Naive B cell (primary cell): ENCODE results near the gene CMYA5. TPM values are rescaled to one million over a fixed set of nuclear protein-coding genes. Genes with fewer than 3 reads are reported as not detected.

Experiments used
- ATAC-seq, 2 donors: fragments of 150-1000 bp; cut with Tn5 transposase; 2 replicates each; pipeline ENCODE4 v1.10.0; 2021; ENCODE audit warnings: low read depth in 2 of 2, mild to moderate bottlenecking in 2 of 2, moderate library complexity in 2 of 2
- DNase-seq: peaks from one replicate; pipeline ENCODE4 v3.0.0; 2022
- H3K27ac Mint-ChIP-seq, 6 donors: one replicate each; pipeline ENCODE4 v1.8.0; 2020 to 2022; ENCODE audit warnings: mild to moderate bottlenecking in 6 of 6, mixed read lengths in 6 of 6, moderate library complexity in 5 of 6, inconsistent platforms in 2 of 6
- H3K27me3 Mint-ChIP-seq, 3 donors: one replicate each; pipeline ENCODE4 v1.8.0; 2021 to 2022; ENCODE audit warnings: mixed read lengths in 3 of 3, mild to moderate bottlenecking in 1 of 3
- H3K36me3 Mint-ChIP-seq, 2 donors: one replicate each; pipeline ENCODE4 v1.8.0; 2020 to 2022; ENCODE audit warnings: mixed read lengths in 2 of 2, inconsistent platforms in 1 of 2, mild to moderate bottlenecking in 1 of 2
- H3K4me1 Mint-ChIP-seq, 3 donors: one replicate each; pipeline ENCODE4 v1.8.0; 2020 to 2022; ENCODE audit warnings: mixed read lengths in 3 of 3, inconsistent platforms in 1 of 3, mild to moderate bottlenecking in 1 of 3, moderate library complexity in 1 of 3
- H3K4me3 Mint-ChIP-seq, 8 donors: one replicate each; pipeline ENCODE4 v1.8.0; 2020 to 2022; ENCODE audit warnings: mild to moderate bottlenecking in 8 of 8, mixed read lengths in 8 of 8, moderate library complexity in 8 of 8, inconsistent platforms in 2 of 8
- H3K9me3 Mint-ChIP-seq, 7 donors: one replicate each; pipeline ENCODE4 v1.8.0; 2020 to 2022; ENCODE audit warnings: mixed read lengths in 7 of 7, mild to moderate bottlenecking in 5 of 7, inconsistent platforms in 2 of 7, moderate library complexity in 1 of 7
- polyA plus RNA-seq, 6 donors: library from polyadenylated mRNA; unstranded; fragments of 300-500 nt; fragmentation: Illumina TruSeq; gene quantifications; one replicate each; pipeline ENCODE4 v1.2.3, GENCODE V29; 2021; ENCODE audit warnings: low read depth in 6 of 6

CMYA5 gene
- polyA plus RNA-seq, 6 donors from 2014 or later: not detected

DNA sequence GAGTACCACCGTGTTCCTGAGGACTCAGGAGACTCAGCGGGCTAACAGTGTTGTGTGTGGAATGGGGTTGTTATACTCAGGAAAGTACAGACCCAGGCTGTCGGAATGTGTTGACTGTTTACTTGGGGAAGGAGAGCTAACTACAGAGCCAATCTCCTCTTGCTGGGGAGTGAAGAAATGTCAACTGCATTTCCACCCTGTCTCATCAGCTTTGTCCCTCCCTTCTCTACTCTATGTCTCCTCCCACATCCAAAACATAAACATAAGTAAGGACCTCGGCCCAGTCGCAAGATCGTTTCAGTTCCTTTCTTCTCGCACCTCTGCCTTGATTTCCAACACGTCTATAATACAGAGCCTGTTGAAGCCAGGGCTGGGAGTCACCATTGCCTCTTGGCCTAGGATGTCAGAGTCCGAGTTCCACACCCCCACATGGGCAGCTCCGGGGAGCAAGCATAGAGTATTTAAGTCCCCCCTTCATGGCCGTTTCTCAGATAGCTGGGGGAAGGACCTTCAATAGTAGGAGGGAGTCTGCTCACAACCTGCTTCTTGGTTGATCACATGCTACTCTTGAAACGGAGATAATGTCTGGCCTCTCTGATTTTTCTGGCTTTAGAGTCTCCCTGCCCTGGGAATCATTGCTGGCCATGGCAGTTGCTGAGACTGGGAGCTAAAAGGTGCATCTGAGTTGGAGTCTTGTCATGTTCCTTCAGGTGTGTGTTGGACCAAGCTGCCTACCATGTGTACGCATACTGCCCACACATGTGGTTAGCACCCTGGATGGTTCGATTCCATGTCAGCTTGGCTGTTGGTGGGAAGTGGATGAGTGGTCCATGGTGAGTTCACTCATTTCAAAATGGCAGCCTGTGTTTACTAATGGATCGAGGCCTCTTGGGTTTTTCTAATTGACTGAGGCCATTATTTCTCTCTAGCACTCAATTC lies 154.1 kb downstream of the CMYA5 start:
- peaks cover 6 to 26% (median 20%) of the 10 kb centered on the region in 3 donors for H3K27me3 Mint-ChIP-seq
- ATAC-seq (no peak), DNase-seq (no peak)
- no peak overlapping the region for H3K4me3 Mint-ChIP-seq
- H3K27ac Mint-ChIP-seq: no peak overlapping the region
- H3K36me3 Mint-ChIP-seq: peaks cover 0 to 5% of the 10 kb centered on the region in 2 donors
- no peaks in the 10 kb centered on the region for H3K4me1 Mint-ChIP-seq
- H3K9me3 Mint-ChIP-seq: peaks cover 0 to 2% (median 0%) of the 10 kb centered on the region in 7 donors

GRCh38 chr5:79844571-79844970 lies 154.9 kb downstream of the CMYA5 start:
- H3K36me3 Mint-ChIP-seq: peaks cover 0 to 5% of the 10 kb centered on the region in 2 donors

DNA sequence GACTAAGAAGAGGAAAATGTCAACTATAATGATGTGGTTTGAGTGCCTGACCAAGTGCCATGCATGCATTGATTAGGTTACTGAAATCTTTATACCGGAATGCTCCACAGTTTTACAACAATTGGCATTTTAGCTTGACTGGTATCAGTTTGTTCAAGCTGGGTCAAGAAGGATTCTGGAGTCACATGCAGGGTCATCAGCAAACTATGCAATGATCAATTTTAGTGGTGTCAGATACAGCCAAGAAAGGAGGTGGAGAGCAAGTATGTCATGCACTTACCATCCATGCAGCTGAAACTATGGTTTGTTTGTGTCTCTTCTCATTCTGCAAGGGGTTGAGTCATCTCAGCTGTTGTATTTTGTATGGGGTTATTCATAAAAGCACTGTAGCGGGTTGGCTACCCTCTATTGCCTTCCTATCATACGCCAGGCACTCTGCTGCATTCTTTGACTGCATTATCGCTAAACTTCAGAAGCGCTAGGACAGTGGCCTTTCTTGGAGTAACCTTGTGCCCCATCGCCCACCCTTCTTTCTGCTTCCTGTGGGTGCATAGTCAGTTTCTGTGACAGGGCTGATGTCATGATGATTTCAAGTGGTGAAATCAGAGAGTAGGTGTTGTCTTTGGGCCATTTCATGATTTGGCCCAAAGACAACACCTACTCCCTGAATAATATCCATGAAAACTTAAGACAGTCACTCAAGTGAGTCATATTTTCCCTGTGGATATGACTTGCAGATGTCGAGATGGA lies 156.0 kb downstream of the CMYA5 start:
- no peak overlapping the region for H3K4me3 Mint-ChIP-seq
- ATAC-seq: no peak

More at GRCh38 chr5:79844571-79844970, 154.9 kb downstream of the CMYA5 start:
- H3K4me3 Mint-ChIP-seq: no peak overlapping the region
- DNase-seq: no peak
- H3K27ac Mint-ChIP-seq: no peak overlapping the region
- peaks cover 6 to 20% (median 20%) of the 10 kb centered on the region in 3 donors for H3K27me3 Mint-ChIP-seq
- no peak for ATAC-seq
- peaks cover 0 to 2% (median 0%) of the 10 kb centered on the region in 7 donors for H3K9me3 Mint-ChIP-seq
- H3K4me1 Mint-ChIP-seq: no peaks in the 10 kb centered on the region

GRCh38 chr5:79846198-79846521 lies 156.5 kb downstream of the CMYA5 start:
- Mint-ChIP-seq H3K4me1 (no peaks in the 10 kb centered on the region), H3K36me3 (no peaks in the 10 kb centered on the region), H3K9me3 (peaks cover 0 to 2% (median 0%) of the 10 kb centered on the region in 7 donors), H3K4me3 (no peak overlapping the region), H3K27ac (no peak overlapping the region), H3K27me3 (peaks cover 5 to 11% (median 8%) of the 10 kb centered on the region in 3 donors)
- DNase-seq (no peak), ATAC-seq (no peak)

More for the DNA sequence above, 156.0 kb downstream of the CMYA5 start:
- peaks cover 5 to 14% (median 13%) of the 10 kb centered on the region in 3 donors for H3K27me3 Mint-ChIP-seq
- no peaks in the 10 kb centered on the region for H3K36me3 Mint-ChIP-seq
- peaks cover 0 to 2% (median 0%) of the 10 kb centered on the region in 7 donors for H3K9me3 Mint-ChIP-seq
- H3K27ac Mint-ChIP-seq: no peak overlapping the region
- no peak for DNase-seq
- H3K4me1 Mint-ChIP-seq: no peaks in the 10 kb centered on the region

GRCh38 chr5:79847561-79847960 lies 157.9 kb downstream of the CMYA5 start:
- H3K27me3 Mint-ChIP-seq: peaks cover 4 to 8% (median 8%) of the 10 kb centered on the region in 3 donors
- ATAC-seq (no peak), DNase-seq (no peak)
- H3K4me3 Mint-ChIP-seq: no peak overlapping the region
- H3K9me3 Mint-ChIP-seq: peaks cover 0 to 2% (median 0%) of the 10 kb centered on the region in 7 donors
- H3K4me1 Mint-ChIP-seq: no peaks in the 10 kb centered on the region
- H3K27ac Mint-ChIP-seq: no peak overlapping the region
- H3K36me3 Mint-ChIP-seq: no peaks in the 10 kb centered on the region

DNA sequence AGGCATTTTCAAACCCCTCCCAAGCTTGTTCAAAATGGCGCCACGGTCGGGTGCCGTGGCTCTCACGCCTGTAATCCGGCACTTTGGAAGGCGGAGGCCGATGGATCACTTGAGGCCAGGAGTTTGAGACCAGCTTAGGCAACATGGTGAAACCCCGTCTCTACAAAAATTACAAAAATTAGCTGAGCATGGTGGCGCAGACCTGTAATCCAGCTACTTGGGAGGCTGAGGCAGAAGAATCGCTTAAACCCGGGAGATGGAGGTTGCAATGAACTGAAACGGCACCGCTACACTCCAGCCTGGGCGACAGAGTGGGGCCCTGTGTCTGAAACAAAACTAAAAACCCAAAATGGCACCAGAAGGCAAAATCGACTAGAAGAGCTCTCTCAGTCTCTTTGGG lies 159.4 kb downstream of the CMYA5 start:
- Mint-ChIP-seq H3K36me3 (no peaks in the 10 kb centered on the region), H3K27ac (no peak overlapping the region), H3K4me3 (peak overlapping the region in 1 of 8 donors; percentile 57), H3K4me1 (no peaks in the 10 kb centered on the region), H3K9me3 (no peaks in the 10 kb centered on the region), H3K27me3 (peaks cover 4 to 8% (median 7%) of the 10 kb centered on the region in 3 donors)
- ATAC-seq (no peak), DNase-seq (no peak)

Other genes with a start within 250 kb of the CMYA5 start
- 1 to 10 TPM in 4 of 6 donors, under 1 TPM in 2; 0.42 to 4.4 (median 2.0) TPM for gene HOMER1, start 175.7 kb upstream of the CMYA5 start, polyA plus RNA-seq
- 10 to 100 TPM; 64.2 to 73.3 (median 68.1) TPM for gene TENT2, start 77.4 kb upstream of the CMYA5 start, polyA plus RNA-seq